NB4 (cell line): ENCODE results near the gene PPP1R14C.

Experiments used
- CTCF ChIP-seq: IDR thresholded peaks from one replicate; pipeline ENCODE4 v1.5.1; 2012; ENCODE audit warnings: low read depth, low read length
- POLR2A ChIP-seq: IDR thresholded peaks from 2 replicates; pipeline ENCODE4 v1.6.1; 2011; ENCODE audit warnings: mild to moderate bottlenecking; ENCODE audit not compliant: insufficient read length; ENCODE audit errors: extremely low read depth

- no peak for TF ChIP-seq CTCF
- no peak for TF ChIP-seq POLR2A
Observed at GRCh38 chr6:150229436-150230163, 86.8 kb downstream of the PPP1R14C start.
